HEK293 (cell line): ENCODE measurements around the gene HEMK1.

Experiments used
- CTCF ChIP-seq: fragments of 450-650 bp; formaldehyde crosslinking; IDR thresholded peaks from 2 replicates; pipeline ENCODE4 v1.5.1; 2016; ENCODE audit warnings: missing biosample characterization, missing genetic modification characterization
- GLI2 ChIP-seq: fragments of 450-650 bp; formaldehyde crosslinking; IDR thresholded peaks from 2 replicates; pipeline ENCODE4; 2017; ENCODE audit warnings: missing biosample characterization, missing genetic modification characterization, low read depth, borderline replicate concordance
- SETDB1 ChIP-seq: IDR thresholded peaks from one replicate; pipeline ENCODE4 v1.6.1; 2017; ENCODE audit warnings: mild to moderate bottlenecking, low read length, moderate library complexity, mixed read lengths; ENCODE audit not compliant: insufficient read length
- ZBTB21 ChIP-seq: fragments of 450-650 bp; formaldehyde crosslinking; IDR thresholded peaks from 2 replicates; pipeline ENCODE4 v1.5.1; 2017; ENCODE audit warnings: missing biosample characterization, missing genetic modification characterization
- ZNF138 ChIP-seq: fragments of 450-650 bp; formaldehyde crosslinking; IDR thresholded peaks from 2 replicates; pipeline ENCODE4 v1.5.1; 2016; ENCODE audit warnings: missing biosample characterization, missing genetic modification characterization, borderline replicate concordance
- ZNF174 ChIP-seq: fragments of 450-650 bp; formaldehyde crosslinking; IDR thresholded peaks from 2 replicates; pipeline ENCODE4 v1.5.0; 2017; ENCODE audit warnings: missing biosample characterization, mild to moderate bottlenecking, missing genetic modification characterization
- ZNF354C ChIP-seq: fragments of 450-650 bp; formaldehyde crosslinking; IDR thresholded peaks from 2 replicates; pipeline ENCODE4 v1.5.1; 2016; ENCODE audit warnings: missing biosample characterization, missing genetic modification characterization, low read depth, borderline replicate concordance
- ZNF48 ChIP-seq: fragments of 450-650 bp; formaldehyde crosslinking; IDR thresholded peaks from 2 replicates; pipeline ENCODE4 v1.5.1; 2016; ENCODE audit warnings: missing biosample characterization, missing genetic modification characterization
- ZNF623 ChIP-seq: fragments of 450-650 bp; formaldehyde crosslinking; IDR thresholded peaks from 2 replicates; pipeline ENCODE4 v1.5.1; 2016; ENCODE audit warnings: missing biosample characterization, missing genetic modification characterization

GRCh38 chr3:50525191-50525910 is 44.0 kb upstream of the HEMK1 start:
- TF ChIP-seq ZNF623 (tag by site-specific recombination) = no peak
- TF ChIP-seq CTCF (tag by site-specific recombination) = no peak
- TF ChIP-seq ZNF48 = no peak
- TF ChIP-seq ZBTB21 = no peak
- no peak for TF ChIP-seq ZNF354C (tag by site-specific recombination)
- no peak for TF ChIP-seq ZNF174
- no peak for TF ChIP-seq GLI2 (tag by site-specific recombination)
- no peak for TF ChIP-seq ZNF138 (tag by site-specific recombination)
- TF ChIP-seq SETDB1 = no peak
